Fibroblast of skin of right quadriceps (primary cell): ENCODE data around the gene NLGN1.

ENCODE experiments used
- DNase-seq: peaks from one replicate; pipeline ENCODE4 v3.0.0-alpha.2; 2013

NLGN1 gene

DNA sequence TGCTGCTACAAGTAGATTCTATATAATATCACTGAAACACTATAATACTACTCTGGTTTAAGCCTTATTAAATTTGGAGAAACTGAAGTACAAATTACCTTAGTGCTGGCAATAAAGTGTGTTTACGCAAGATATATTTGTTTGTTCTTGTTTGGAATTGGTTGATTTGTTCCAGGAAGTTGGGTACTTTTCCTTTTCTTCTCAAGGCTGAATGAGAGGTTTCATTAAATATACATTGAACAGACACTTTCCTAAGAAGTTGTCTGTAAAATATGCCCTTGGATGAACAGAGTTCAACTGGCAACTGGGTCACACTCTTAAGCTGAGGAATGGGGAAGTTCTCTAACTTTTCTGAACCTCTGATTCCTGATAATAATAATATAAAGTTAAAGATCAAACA is 919.5 kb downstream of the NLGN1 start:
- no peak for DNase-seq

DNA sequence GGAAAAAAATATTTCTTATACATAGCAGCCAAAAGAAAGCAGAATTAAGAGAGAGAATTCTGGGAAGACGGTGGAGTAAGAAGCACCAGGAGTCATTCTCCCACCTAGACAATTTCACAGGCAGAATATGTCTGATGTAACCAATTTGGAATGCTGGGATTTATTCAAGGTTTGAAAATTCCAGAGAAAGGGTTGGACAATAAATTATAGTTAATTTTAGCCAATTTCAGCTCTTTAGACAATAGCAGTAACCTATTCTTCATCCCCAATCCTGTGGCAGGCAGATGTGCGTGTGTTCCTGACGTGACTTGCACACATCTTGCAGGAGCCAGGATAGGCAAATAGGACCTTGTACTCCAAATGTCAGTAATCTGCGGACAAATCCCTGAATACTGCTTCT is 920.6 kb downstream of the NLGN1 start:
- peak; percentile 35 for DNase-seq

DNA sequence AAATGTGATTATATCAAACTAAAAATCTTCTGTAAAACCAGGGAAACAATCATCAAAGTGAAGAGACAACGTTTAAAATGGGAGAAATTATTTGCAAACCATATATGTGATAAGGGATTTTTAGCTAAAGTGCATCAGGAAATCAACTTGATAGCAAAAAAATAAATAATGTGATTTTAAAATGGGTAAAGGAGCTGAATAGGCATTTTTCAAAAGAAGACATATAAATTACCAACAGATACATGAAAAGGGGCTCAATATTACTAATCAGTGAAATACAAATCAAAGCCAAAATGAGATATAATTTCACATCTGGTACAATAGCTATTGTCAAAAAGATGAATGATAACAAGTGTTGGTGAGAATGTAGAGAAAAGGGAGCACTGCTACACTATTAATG is 924.0 kb downstream of the NLGN1 start:
- DNase-seq = no peak

DNA sequence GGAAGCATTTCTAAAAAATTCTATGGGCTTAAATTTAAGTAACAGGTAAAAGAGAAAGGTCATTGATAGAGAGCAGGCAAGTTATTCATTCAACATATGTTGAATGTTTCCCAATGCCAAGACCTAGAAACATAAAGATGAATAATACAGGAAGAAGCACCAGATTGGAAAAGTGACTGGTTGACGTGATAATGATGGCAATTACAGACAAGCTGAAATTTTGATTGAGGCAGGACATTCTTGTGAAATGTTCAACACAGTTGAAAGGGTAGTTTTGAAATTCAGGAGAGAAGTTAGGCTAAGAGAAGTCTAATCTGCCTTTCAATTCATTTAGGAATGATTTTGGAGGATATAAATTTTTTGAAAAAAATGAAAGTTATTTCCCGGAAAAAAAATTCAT is 925.2 kb downstream of the NLGN1 start:
- no peak for DNase-seq

DNA sequence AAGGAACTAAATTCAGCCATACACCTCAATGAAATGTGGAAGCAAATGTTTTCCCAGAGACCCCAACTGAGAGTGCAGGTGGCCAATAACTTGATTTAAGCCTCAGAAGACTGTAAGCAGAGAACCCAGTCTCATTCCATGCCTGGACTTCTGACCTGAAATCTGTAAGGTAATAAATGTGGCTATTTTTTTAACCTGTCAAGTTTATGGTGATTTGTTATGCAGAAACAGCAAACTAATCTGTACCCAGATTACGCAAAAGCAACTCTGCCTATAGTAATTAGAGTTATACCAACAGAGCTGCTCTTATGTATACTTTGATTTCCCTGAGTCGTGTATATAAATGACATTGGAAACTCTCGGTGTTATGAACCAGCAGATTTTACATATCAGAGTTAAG is 927.6 kb downstream of the NLGN1 start:
- DNase-seq = no peak

DNA sequence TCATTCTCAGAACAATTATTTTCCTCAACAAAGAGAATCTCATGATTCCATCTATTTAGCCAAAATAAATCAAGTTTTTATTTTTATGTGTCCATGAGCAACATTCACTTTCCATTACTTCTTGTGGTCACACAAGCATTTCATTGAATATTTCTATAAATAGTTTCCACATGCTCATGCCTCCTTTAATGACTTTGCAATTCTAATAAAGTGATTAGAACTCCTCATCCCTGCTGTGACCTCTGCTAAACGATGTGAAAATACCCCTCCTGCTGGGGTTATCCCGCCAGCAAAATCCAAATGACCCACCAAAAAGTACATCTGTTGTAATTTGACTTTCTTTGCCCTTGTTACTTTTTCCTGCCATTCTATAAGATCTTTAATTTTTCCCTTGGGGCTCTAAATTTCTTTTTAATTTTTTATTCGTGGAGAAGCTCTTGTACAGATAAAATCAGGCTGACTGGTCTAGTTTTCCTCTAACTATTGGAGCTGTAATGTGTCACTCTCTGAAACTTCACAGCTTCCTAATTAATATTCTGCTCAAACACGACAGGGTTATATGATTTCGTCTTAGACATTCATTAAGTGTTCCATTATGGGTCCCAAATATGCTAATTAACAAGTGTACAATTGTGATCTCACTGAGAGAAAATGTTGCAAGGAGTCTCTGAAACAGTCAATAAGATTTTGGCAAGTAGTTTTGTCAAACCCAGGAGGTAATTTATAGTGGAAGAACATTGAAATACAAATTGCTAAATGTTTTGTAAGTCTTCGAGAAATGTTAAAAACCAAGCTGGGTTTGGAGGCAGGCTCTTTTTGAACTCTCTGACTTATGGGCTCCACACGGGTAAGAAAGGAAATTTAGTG is 928.5 kb downstream of the NLGN1 start:
- DNase-seq = peak; percentile 91

DNA sequence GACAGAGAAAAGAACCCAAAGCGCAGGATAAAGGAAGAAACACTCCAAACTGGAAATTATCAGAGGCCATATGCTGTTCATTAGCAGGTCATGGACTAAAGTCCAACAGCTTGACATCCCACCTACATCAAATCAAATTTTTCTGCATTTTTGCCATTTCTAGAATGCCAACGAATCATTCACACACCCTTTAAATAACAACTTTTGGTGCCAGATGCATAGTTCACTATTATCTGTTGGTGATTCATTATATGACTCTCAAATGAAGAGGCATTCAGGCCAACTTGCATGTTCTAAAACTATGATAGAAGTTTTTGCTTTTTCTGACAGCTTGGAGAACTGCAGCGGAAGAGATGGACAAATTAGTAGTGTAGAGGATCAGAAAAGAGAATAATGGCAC is 931.8 kb downstream of the NLGN1 start:
- peak; percentile 89 for DNase-seq

DNA sequence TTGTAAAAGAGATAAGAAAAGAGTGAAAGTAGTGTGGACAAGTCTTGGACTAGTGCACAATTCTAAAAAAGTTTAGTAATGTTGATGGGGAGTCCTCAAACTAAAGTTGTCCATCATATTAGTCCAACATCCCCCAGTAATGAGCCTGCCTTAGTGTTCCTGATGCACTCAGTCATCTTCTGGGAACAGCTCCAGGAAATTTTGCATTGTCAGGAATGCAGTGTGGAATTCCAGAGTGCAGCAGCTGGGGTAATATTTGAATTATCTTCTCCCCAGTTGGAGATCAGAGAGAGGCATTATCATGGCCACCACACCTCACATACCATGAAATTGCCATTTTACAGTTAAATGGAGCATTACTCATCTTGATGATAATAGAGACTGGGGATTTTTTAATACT is 932.8 kb downstream of the NLGN1 start:
- peak; percentile 97 for DNase-seq

DNA sequence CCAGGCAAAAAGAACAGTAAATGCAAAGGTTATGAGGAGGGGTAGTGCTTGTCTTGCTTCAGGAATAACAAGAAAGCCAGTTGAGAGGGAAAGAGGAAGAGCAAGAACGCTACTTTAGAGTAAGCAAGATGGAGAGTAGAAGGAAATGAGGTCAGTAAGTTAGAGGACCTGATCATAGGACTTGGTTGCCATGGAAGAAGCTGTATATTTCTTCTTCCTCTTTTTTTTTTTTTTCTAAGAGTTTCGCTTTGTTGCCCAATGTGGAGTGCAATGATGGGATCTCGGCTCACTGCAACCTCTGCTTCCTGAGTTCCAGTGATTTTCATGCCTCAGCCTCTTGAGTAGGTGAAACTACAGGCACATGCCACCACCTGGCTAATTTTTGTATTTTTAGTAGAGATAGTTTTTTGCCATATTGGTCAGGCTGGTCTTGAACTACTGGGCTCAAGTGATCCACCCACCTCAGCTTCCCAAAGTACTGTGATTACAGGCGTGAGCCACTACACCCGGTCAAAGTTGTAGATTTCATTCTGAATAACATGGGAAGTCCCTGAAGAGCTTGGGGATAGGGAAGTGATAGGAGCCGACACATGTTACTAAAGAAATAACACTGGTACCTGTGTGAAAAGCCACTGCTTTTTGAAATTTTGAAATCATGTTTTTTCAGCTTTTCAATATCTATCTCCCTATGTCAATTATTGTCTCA is 933.7 kb downstream of the NLGN1 start:
- DNase-seq = no peak

DNA sequence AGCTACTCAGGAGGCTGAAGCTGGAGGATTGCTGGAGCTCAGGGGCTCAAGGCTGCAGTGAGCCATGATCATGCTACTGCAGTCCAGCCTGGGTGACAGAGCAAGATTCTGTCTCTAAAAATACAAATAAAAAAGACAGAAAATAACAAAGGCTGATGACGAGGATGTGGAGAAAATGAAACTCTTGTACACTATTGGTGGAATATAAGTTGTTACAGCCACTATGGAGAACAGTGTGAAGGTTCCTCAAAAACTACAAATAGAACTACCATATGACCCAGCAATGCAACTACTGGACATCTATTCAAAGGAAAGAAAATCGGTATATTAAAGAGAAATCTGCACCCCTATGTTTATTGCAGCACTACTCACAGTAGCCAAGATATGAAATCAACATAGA is 934.8 kb downstream of the NLGN1 start:
- DNase-seq = no peak

DNA sequence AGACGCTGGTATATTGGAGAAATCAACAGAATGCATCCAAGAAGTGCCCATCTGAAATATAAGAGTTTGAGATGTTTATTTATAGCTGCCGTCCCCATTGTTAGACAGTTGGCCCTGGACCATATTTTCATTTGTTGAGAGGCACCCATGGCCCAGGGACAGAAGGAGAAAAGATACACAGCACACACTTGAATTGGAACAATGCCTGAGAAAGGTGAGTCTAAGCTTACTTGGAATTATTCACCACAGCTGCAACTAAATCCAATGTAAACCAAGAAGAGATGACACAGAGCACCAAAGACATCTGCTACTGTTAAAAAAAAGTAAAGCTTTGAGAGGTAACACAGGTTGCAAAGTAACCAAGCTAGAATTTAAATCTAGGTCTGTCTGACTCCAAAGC is 936.1 kb downstream of the NLGN1 start:
- no peak for DNase-seq

DNA sequence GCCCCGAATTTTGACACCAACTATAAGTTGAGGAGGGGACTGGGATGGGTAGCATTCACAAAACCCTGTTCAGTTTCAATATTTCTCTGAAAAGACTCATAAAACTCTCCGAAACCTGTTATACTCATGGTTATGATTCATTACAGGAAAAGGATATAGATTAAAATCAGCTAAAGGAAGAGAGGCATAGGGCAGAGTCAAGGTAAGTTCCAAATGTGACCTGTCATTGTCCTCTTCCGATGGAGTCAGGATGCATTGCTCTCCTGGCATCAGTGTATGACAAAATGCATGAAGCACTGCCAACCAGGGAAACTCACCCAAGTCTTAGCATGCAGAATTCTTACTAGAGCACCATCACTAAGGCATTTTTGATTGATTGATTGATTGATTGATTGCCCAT is 936.6 kb downstream of the NLGN1 start:
- no peak for DNase-seq

DNA sequence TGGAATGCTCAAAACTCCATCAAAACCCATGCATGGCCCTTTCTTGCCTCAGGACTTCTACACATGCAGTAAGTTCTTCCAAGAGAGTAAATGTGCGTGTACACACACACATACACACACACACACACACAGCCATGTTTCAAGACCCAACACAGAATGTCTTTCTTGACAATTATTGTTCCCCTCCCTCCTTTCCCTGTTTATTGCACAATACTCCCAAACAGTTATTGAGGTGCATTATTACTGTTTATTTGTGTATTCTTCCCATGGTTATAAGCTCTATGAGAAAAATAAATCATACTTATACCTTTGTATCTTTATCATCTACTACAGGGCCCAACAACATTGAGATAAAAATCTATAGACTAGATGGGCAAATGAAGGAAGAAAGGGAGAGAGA is 937.8 kb downstream of the NLGN1 start:
- no peak for DNase-seq

DNA sequence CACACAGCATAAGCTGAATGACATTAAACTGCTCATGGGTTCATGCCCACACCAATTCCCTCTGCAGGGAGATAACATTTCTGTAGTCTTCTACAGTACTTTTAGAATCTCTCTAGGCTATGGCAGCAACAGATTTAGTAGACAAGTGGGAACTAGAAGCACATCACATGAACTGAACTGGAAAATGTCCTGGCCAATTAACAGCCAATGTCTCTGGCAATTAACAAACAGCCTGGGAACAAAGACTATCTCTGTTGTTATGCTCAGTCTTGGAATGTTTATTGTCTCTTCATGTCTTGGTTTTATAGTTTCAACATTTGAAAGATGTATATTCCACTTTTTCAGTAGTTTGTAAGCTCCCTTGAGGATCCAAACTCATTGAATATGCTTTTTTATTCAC is 938.4 kb downstream of the NLGN1 start:
- no peak for DNase-seq
